Spleen (tissue), 11 donors: ENCODE results near the gene KLHDC4. TPM values are rescaled to one million over a fixed set of nuclear protein-coding genes. Genes with fewer than 3 reads are reported as not detected.

Source experiments
- DNase-seq: peaks from one replicate; pipeline ENCODE4 v3.0.0-alpha.2; 2020
- H3K27ac ChIP-seq, 8 donors: fragments of 200-600 bp; sonication (generic) in 7 of 8; 1 replicate in 4 of 8; 2 replicates in 4 of 8; pipeline versions ENCODE4 v1.5.0 to v1.8.0; 2016 to 2021; ENCODE audit warnings: inconsistent platforms in 4 of 8, mild to moderate bottlenecking in 4 of 8, moderate library complexity in 1 of 8
- H3K27me3 ChIP-seq, 7 donors: fragments of 200-600 bp; sonication (generic) in 6 of 7; replicated peaks in 1 of 7; 1 replicate in 4 of 7; 2 replicates in 3 of 7; pipeline versions ENCODE4 v1.5.0 to v1.8.0; 2016 to 2021; ENCODE audit warnings: inconsistent platforms in 3 of 7, mild to moderate bottlenecking in 1 of 7
- H3K36me3 ChIP-seq, 6 donors: fragments of 200-600 bp; sonication (generic) in 5 of 6; 1 replicate in 4 of 6; 2 replicates in 2 of 6; pipeline versions ENCODE4 v1.5.0 to v1.8.0; 2016 to 2021; ENCODE audit warnings: inconsistent platforms in 2 of 6
- H3K4me1 ChIP-seq, 6 donors: fragments of 200-600 bp; sonication (generic) in 5 of 6; 1 replicate in 3 of 6; 2 replicates in 3 of 6; pipeline versions ENCODE4 v1.5.0 to v1.8.0; 2016 to 2021; ENCODE audit warnings: inconsistent platforms in 3 of 6
- H3K4me3 ChIP-seq, 8 donors: fragments of 200-600 bp; sonication (generic) in 7 of 8; 1 replicate in 4 of 8; 2 replicates in 4 of 8; pipeline versions ENCODE4 v1.5.0 to v1.8.0; 2016 to 2021; ENCODE audit warnings: inconsistent platforms in 4 of 8, mild to moderate bottlenecking in 4 of 8, moderate library complexity in 2 of 8
- H3K9me3 ChIP-seq, 8 donors: fragments of 200-600 bp; sonication (generic) in 7 of 8; 1 replicate in 4 of 8; 2 replicates in 4 of 8; pipeline versions ENCODE4 v1.5.0 to v1.8.0; 2016 to 2021; ENCODE audit warnings: inconsistent platforms in 4 of 8
- CTCF ChIP-seq, 11 experiments: fragments of 200-600 bp in 7 of 11; fragments of 450-650 bp in 4 of 11; sonication (generic) in 4 of 11; IDR thresholded peaks in 8 of 11; conservative IDR thresholded peaks in 3 of 11; 1 replicate in 7 of 11; 2 replicates in 4 of 11; pipeline versions ENCODE4 v1.4.0 to v1.8.0; 2016 to 2021; ENCODE audit warnings: antibody characterized with exemption in 11 of 11, inconsistent platforms in 4 of 11, mild to moderate bottlenecking in 1 of 11
- POLR2A ChIP-seq, 3 donors: fragments of 450-650 bp; IDR thresholded peaks; one replicate each; pipeline ENCODE4 v1.5.1; 2017; ENCODE audit warnings: antibody characterized with exemption in 3 of 3, mild to moderate bottlenecking in 1 of 3
- POLR2AphosphoS5 ChIP-seq, 3 donors: sonication (generic); formaldehyde crosslinking; IDR thresholded peaks; one replicate each; pipeline ENCODE4 v1.5.1; 2017; ENCODE audit warnings: antibody characterized with exemption in 3 of 3
- WGBS, 5 donors: extraction: QIAGEN DNeasy Blood & Tissue Kit in 3 of 5; methylation state at CpG; one replicate each; pipeline versions ENCODE4 v1.1.5 to v1.1.7; 2013 to 2018; 5-methylcytosine and 5-hydroxymethylcytosine counted together
- intact Hi-C: fragments of 100-400 bp; cut with DNase I; formaldehyde crosslinking; loops from one replicate; pipeline ENCODE4 v1.15.0; 2023; ENCODE audit warnings: low total_unique reads
- polyA plus RNA-seq, 3 donors: library from polyadenylated mRNA; stranded (reverse); fragments of 200-250 nt; gene quantifications; one replicate each; pipeline ENCODE4 v1.2.1, GENCODE V29; 2013
- total RNA-seq, 7 donors: library from RNA; depleted of rRNA in 3 of 7; stranded (reverse); fragments of >200 nt in 3 of 7; fragmentation: NEBNext Ultra II Directional in 4 of 7; extraction: Animal tissue kit (Norgen Biotek cat#: 25700) in 4 of 7; gene quantifications; one replicate each; pipeline versions ENCODE4 v1.1.0 to v1.2.1, GENCODE V29; 2016 to 2021
- donor health status: healthy with polysubstance abuse.
- donor health status: DM: no; HTN: no; CAD: no; lungs with moderate emphysema.
- donor health status: DM: no; HTN: no; CAD: no.
- donor health status: Bipolar disorder and iron deficiency.
- donor health status: healthy.
- donor health status: DM: no; HTN: no; CAD: no.
- donor health status: DM: yes; HTN: yes; CAD: no.

Gene KLHDC4
- total and polyA plus RNA-seq, 10 donors, result 30.2 to 91.7 (median 56.7) TPM

- no peak for DNase-seq
- Histone ChIP-seq H3K27ac (no peak overlapping the region), H3K36me3 (peaks cover 4 to 90% (median 59%) of the 10 kb centered on the region in 6 donors), H3K4me3 (no peak overlapping the region), H3K4me1 (peaks cover 6 to 24% (median 20%) of the 10 kb centered on the region in 6 donors), H3K9me3 (no peaks in the 10 kb centered on the region), H3K27me3 (no peaks in the 10 kb centered on the region)
- 92 to 96% (median 93%) methylated on average over 14 to 17 of the region's 17 CpGs for WGBS, 5 donors
- TF ChIP-seq POLR2AphosphoS5 (IDR thresholded peaks at IDR 0.05) (no peak), POLR2A (IDR thresholded peaks at IDR 0.05) (no peak), CTCF (IDR thresholded peaks at IDR 0.05 in 8 of 11, conservative IDR thresholded peaks at IDR 0.05 in 3 of 11) (no peak)
- intact Hi-C loops, result no loop called here
Measured at GRCh38 chr16:87707097-87707496, 58.7 kb downstream of the KLHDC4 start.

GRCh38 chr16:87706278-87707000 lies 59.3 kb downstream of the KLHDC4 start:
- WGBS, 5 donors, result 77 to 87% (median 85%) methylated on average over 20 to 28 of the region's 28 CpGs

GRCh38 chr16:87705771-87706277 lies 60.0 kb downstream of the KLHDC4 start:
- intact Hi-C loops, result no loop called here
- peaks cover 6 to 36% (median 32%) of the 10 kb centered on the region in 6 donors for H3K4me1 ChIP-seq
- H3K36me3 ChIP-seq, result peaks cover 3 to 90% (median 50%) of the 10 kb centered on the region in 6 donors
- no peaks in the 10 kb centered on the region for H3K9me3 ChIP-seq
- H3K27me3 ChIP-seq, result no peaks in the 10 kb centered on the region
- DNase-seq, result no peak
- no peak overlapping the region for H3K4me3 ChIP-seq
- TF ChIP-seq POLR2A (IDR thresholded peaks at IDR 0.05) (no peak), CTCF (IDR thresholded peaks at IDR 0.05 in 8 of 11, conservative IDR thresholded peaks at IDR 0.05 in 3 of 11) (no peak), POLR2AphosphoS5 (IDR thresholded peaks at IDR 0.05) (no peak)
- WGBS, 5 donors, result 81 to 87% (median 81%) methylated on average over 26 to 31 of the region's 31 CpGs
- no peak overlapping the region for H3K27ac ChIP-seq

More at GRCh38 chr16:87706278-87707000, 59.3 kb downstream of the KLHDC4 start:
- Histone ChIP-seq H3K27ac (no peak overlapping the region), H3K9me3 (no peaks in the 10 kb centered on the region), H3K4me1 (peaks cover 6 to 30% (median 26%) of the 10 kb centered on the region in 6 donors), H3K4me3 (no peak overlapping the region), H3K27me3 (no peaks in the 10 kb centered on the region), H3K36me3 (peaks cover 4 to 90% (median 56%) of the 10 kb centered on the region in 6 donors)
- TF ChIP-seq POLR2A (IDR thresholded peaks at IDR 0.05) (no peak), POLR2AphosphoS5 (IDR thresholded peaks at IDR 0.05) (no peak), CTCF (IDR thresholded peaks at IDR 0.05 in 8 of 11, conservative IDR thresholded peaks at IDR 0.05 in 3 of 11) (no peak)
- DNase-seq, result no peak
- intact Hi-C loops, result no loop called here

GRCh38 chr16:87704754-87705353 lies 60.9 kb downstream of the KLHDC4 start:
- peaks cover 0 to 86% (median 41%) of the 10 kb centered on the region in 6 donors for H3K36me3 ChIP-seq
- no peaks in the 10 kb centered on the region for H3K27me3 ChIP-seq
- H3K4me3 ChIP-seq, result no peak overlapping the region
- H3K4me1 ChIP-seq, result peaks cover 6 to 39% (median 34%) of the 10 kb centered on the region in 6 donors
- intact Hi-C loops, result no loop called here
- H3K9me3 ChIP-seq, result no peaks in the 10 kb centered on the region
- no peak overlapping the region for H3K27ac ChIP-seq
- WGBS, 5 donors, result 93 to 96% (median 95%) methylated on average over 34 of the region's 34 CpGs
- TF ChIP-seq CTCF (IDR thresholded peaks at IDR 0.05 in 8 of 11, conservative IDR thresholded peaks at IDR 0.05 in 3 of 11) (no peak), POLR2AphosphoS5 (IDR thresholded peaks at IDR 0.05) (peak in 1 of 3 donors; percentile 17)
- DNase-seq, result no peak
